ENCODE data around the gene PA2G4.

GRCh38 chr12:56143217-56143616, 38.9 kb downstream of the PA2G4 start:
- TF ChIP-seq REST (IDR thresholded peaks at IDR 0.05) (no peak), CTCF (IDR thresholded peaks at IDR 0.05; ENCODE audit: low read depth, low read length, missing input control) (no peak), RXRA (IDR thresholded peaks at IDR 0.05) (no peak), HNF4G (IDR thresholded peaks at IDR 0.05) (no peak), ZBTB33 (IDR thresholded peaks at IDR 0.05) (no peak)

Measured in liver (tissue), 3 donors.